SK-MEL-5 (cell line): ENCODE data around the gene OR2AE1. TPM values are rescaled to one million over a fixed set of nuclear protein-coding genes. Genes with fewer than 3 reads are reported as not detected.
"Not testable (repeated sequence)": the region's sequence is repeated elsewhere in the genome, so short reads cannot be mapped to it uniquely, and the experiment has no call there.

Experiments used
- DNase-seq: peaks from one replicate; pipeline ENCODE4 v3.0.0-alpha.2; 2016; ENCODE audit warnings: low read depth, low spot score
- in situ Hi-C: cut with HindIII; loops from 2 replicates; pipeline ENCODE4 v1.10.0; 2016; ENCODE audit warnings: low sequenced_read_pairs, high pct_unique_total_duplicates, low pct_unique_long_range_greater_than_20kb
- polyA plus RNA-seq, 2 experiments: library from polyadenylated mRNA; depleted of rRNA; stranded (reverse); fragments of >200 nt; gene quantifications; 2 replicates each; pipeline ENCODE4 v1.2.3, GENCODE V29; 2015
- total RNA-seq: library from RNA; depleted of rRNA; stranded (reverse); fragments of >200 nt; shearing (Covaris generic); gene quantifications from 2 replicates; pipeline ENCODE4 v1.2.3, GENCODE V29; 2014; rRNA removed

The OR2AE1 gene, protein sequence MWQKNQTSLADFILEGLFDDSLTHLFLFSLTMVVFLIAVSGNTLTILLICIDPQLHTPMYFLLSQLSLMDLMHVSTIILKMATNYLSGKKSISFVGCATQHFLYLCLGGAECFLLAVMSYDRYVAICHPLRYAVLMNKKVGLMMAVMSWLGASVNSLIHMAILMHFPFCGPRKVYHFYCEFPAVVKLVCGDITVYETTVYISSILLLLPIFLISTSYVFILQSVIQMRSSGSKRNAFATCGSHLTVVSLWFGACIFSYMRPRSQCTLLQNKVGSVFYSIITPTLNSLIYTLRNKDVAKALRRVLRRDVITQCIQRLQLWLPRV
- total RNA-seq = not detected in 2 replicates
- polyA plus RNA-seq (2015; cell fraction: cytosol; rRNA removed) = not detected in 2 replicates
- not detected in 2 replicates for polyA plus RNA-seq (2015; cell fraction: nucleus; rRNA removed)

DNA sequence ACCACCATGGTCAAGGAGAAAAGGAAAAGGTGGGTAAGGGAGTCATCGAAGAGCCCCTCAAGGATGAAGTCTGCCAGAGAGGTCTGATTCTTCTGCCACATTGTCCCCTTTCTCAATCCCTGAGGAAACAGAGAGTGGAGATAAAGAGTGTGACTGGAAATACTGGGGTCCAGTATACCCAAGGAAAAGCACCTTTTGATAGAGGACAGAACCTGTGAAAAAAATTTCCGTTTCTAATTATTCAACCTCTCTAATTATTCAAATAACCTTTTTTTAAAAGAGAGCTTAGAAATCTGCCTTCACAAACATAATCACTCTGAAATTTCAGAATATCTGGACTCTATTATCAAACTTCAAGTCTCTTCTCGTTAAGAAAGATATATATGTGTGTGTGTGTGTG lies at the start of gene OR2AE1:
TSS of gene OR2AE1 (minus strand) at position 101 of the 400 bp plus-strand sequence. CDS start at position 101, 0 bp downstream.
- DNase-seq = no peak
- in situ Hi-C loops = no loop called here

GRCh38 chr7:99926321-99926720 lies 49.5 kb upstream of the OR2AE1 start:
- in situ Hi-C loops = no loop called here
- DNase-seq = no peak

- in situ Hi-C loops = loop anchor here (5.0 kb wide), 1 partner anchor 74 kb away; no protein-coding TSS in a partner anchor
Measured at GRCh38 chr7:99923200-99923599, 46.4 kb upstream of the OR2AE1 start.

GRCh38 chr7:99920149-99920548 lies 43.3 kb upstream of the OR2AE1 start:
- no peak for DNase-seq
- in situ Hi-C loops = loop anchor here (5.0 kb wide), 1 partner anchor 77 kb away; no protein-coding TSS in a partner anchor

More at GRCh38 chr7:99923200-99923599, 46.4 kb upstream of the OR2AE1 start:
- DNase-seq = no peak

GRCh38 chr7:99919814-99920112 lies 42.9 kb upstream of the OR2AE1 start:
- in situ Hi-C loops = loop anchor here (5.0 kb wide), 1 partner anchor 78 kb away; no protein-coding TSS in a partner anchor

GRCh38 chr7:99918959-99919813 lies 42.4 kb upstream of the OR2AE1 start, which contains the start of gene TRIM4:
TSS of gene TRIM4 (minus strand) at chr7:99919530. CDS start at chr7:99919401, 129 bp downstream.
- in situ Hi-C loops = no loop called here
- DNase-seq = no peak

More at GRCh38 chr7:99919814-99920112, 42.9 kb upstream of the OR2AE1 start:
- DNase-seq = no peak

- DNase-seq = no peak
- in situ Hi-C loops = no loop called here
Measured at GRCh38 chr7:99910976-99911375, 34.1 kb upstream of the OR2AE1 start.

DNA sequence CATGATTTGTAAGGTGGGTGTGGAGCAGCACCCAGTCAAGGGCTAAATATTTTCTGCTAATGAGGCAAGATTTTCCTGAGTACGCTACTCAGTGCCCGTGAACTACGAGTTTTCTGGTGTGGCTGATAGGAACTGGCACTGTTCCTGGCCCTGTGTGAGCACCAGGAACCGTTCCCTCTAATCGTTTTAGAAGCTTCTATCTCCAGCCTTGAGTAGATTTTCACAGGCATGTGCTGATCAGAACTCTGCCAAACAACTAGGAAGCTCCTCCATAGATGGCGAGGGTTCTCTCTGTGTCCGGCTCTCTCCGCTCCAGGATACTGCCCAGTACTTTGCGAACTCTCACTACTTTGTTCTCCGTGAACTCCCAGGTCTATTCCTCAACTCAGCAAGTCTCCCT lies 24.7 kb upstream of the OR2AE1 start:
- in situ Hi-C loops = no loop called here
- no peak for DNase-seq

- in situ Hi-C loops = no loop called here
- no peak for DNase-seq
Measured at GRCh38 chr7:99899830-99900519, 23.1 kb upstream of the OR2AE1 start.

DNA sequence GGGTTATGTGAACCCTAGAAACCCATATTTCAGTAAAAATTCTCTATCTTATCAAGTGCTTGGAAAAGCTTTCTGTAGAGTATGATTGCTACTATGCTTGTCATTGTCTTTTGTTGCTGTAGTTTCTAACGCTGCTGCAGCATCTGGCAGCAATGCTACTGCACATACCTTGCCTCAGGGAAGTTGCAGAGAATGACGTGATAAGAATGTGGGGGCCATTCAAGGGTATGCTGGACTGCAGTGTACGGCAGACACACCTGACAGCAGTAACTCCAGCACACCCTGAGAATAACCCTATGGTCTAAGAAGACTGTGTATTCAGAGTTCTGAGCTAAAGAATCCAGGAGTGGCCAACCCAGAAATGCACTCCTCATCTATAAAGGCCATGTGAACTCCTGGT lies 22.0 kb upstream of the OR2AE1 start:
- in situ Hi-C loops = no loop called here
- DNase-seq = no peak

- in situ Hi-C loops = no loop called here
- DNase-seq = no peak
Measured at GRCh38 chr7:99898023-99898357, 21.2 kb upstream of the OR2AE1 start.

GRCh38 chr7:99897322-99898022 lies 20.6 kb upstream of the OR2AE1 start:
- in situ Hi-C loops = no loop called here
- no peak for DNase-seq

- in situ Hi-C loops = no loop called here
- no peak for DNase-seq
Measured at GRCh38 chr7:99894738-99895137, 17.9 kb upstream of the OR2AE1 start.

- DNase-seq = no peak
- in situ Hi-C loops = no loop called here
Measured at GRCh38 chr7:99893280-99893679, 16.4 kb upstream of the OR2AE1 start.

DNA sequence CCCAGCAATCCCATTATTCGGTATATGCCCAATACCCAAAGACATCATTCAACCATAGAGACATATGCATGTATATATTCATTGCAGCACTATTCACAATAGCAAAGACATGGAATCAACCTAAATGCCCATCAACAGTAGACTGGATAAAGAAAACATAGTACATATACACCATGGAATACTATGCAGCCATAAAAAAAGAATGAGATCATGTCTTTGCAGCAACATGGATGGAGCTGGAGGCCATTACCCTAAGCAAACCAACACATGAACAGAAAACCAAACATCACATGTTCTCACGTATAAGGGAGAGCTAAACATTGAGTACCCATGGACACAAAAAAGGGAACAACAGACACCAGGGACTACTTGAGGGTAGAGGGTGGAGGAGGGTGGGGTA lies 13.5 kb upstream of the OR2AE1 start:
- in situ Hi-C loops, DNase-seq: not testable (repeated sequence)

DNA sequence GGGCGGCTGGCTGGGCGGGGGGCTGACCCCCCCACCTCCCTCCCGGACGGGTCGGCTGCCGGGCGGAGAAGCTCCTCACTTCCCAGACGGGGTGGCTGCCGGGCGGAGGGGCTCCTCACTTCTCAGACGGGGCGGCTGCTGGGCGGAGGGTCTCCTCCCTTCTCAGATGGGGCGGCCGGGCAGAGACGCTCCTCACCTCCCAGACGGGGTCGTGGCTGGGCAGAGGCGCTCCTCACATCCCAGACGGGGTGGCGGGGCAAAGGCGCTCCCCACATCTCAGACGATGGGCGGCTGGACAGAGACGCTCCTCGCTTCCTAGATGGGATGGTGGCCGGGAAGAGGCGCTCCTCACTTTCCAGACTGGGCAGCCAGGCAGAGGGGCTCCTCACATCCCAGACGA lies 11.5 kb upstream of the OR2AE1 start:
- DNase-seq, in situ Hi-C loops: not testable (repeated sequence)

GRCh38 chr7:99881370-99881769 lies 4.5 kb upstream of the OR2AE1 start:
- no peak for DNase-seq
- in situ Hi-C loops = no loop called here
